GM21367 (cell line): ENCODE results near the gene ITGA3.

Source experiments
- ATAC-seq: cut with Tn5 transposase; IDR thresholded peaks from one replicate; pipeline ENCODE4 v1.9.1; 2021; ENCODE audit not compliant: unreplicated experiment

Gene ITGA3

DNA sequence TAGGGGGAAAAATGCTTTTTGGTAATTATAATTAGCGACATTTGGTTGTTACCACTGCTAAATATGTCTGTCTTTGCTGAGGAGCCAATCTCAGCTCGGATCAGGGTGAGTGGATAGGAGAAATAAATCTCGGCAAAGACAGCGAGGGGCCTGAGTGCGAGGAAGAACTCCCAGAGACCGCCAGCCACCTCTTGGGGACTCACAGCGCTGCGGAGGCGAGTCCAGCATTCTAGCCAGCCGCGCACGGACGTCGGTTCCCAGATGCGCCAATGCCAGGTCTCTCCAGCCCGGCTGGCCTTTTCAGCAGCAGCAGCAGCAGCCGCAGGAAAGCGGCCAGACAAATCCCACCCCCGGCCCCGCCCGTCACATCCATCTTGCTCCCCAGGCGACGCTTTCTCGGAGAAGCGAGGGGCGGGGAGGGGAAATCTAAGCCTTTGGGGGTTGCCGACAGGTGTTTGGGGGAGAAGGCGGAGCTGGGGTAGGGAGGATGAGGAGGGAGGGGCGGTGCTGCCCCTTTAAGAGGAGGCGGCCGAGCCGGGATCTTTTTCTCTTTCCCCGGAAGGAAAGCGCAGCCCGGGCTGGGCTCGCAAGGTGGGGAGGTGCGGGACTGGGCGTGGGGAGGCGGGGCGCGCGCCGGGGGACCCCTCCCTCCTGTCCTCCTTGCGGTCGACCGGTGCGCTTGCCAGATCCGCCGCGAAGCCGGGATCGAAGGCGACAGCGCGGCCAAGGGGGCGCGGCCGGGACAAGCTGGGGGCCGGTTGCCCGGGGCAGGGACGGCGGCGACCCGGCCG, at the start of gene ITGA3:
TSS of gene ITGA3 (plus strand) at position 685 of the 791 bp plus-strand sequence. CDS start 330 bp downstream, outside the sequence.
- ATAC-seq, result no peak

DNA sequence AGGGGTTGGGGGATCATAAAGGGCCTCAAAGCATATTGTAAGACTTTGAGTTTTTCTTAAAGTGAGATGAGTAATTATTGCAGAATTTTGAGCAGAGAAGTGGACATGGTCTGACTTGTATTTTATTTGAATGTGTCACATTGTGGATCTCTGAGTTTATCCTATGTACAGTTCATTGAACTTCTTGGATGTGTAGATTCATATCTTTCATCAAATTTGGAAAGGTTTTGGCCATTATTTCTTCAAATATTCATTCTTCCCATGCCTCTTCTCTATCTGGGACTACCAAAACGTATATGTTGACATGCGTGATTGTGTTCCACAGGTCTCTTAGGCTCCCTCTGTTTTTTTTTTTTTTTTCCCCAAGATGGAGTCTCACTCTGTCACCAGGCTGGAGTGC, 46.6 kb upstream of the ITGA3 start:
- no peak for ATAC-seq

DNA sequence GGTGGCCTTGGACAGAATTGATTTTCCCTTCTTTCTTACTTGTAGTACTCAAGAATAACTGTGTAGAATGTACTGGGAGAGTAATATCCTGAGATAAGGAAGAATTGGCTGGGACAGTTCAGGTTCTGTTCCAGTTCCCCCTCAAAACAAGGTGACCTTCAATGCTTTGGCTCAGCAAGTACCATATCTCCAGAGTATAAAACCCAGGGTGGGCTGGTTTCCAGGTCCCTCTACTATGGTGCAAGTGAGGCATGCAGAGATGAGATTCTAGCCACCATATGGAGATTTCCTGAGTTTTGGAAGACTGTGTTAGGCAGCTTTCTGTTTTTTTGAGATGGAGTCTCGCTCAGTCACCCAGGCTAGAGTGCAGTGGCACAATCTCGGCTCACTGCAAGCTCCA, 42.8 kb upstream of the ITGA3 start:
- no peak for ATAC-seq

DNA sequence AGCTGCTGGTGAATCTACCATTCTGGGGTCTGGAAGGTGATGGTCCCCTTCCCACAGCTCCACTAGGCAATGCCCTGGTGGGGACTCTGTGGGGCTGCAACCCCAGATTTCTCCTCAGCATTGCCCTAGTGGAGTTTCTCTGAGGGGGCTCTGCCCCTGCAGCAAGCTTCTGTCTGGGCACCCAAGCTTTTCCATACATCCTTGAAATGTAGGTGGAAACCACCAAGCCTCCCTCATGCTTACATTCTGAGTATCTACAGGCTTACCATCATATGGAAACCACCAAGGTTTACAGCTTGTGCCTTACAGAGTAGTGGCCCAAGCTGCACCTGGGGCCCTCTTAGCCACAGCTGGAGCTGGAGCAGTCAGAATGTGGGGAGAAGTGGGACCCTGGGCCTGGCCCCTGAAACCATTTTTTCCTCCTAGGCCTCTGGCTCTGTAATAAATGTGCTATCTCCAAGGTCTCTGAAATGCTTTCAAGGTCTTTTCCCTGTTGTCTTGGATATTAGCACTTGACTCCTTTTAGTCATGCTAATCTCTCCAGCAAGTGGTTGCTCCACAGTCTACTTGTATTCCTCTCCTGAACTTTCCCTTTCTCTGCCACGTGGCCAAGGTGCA, 41.3 kb upstream of the ITGA3 start:
- no peak for ATAC-seq

DNA sequence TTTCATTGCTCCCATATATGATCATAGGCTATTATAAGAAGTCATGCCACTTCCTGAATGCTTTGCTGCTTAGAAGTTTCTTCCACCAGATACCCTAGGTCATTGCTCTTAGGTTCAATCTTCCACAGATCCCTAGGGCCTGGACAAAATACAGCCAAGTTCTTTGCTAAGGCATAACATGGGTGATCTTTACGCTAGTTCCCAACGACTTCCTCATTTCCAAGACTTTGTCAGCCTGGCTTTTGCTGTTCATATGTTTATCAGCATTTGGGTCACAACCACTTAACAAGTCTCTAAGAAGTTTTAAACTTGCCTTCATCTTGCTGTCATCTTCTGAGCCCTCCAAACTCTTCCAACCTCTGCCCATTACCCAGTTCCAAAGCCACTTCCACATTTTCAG, 40.8 kb upstream of the ITGA3 start:
- no peak for ATAC-seq

DNA sequence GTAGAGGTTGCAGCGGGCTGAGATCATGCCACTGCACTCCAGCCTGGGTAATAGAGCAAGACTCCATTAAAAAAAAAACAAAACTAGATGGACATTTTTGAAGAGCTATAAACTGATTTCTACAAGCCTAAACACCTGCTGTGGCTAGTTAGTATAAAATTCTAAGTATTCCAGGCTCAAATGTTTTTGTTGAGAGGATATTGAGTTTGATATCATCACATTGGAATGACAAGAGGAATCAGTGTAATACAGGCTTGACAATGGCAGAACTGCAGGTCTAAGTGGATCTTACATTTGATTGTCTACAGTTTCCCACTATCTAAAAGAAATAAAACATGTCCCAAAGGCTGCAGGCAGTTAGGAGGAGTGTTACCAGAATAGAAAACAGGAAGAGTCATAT, 37.0 kb upstream of the ITGA3 start:
- no peak for ATAC-seq

DNA sequence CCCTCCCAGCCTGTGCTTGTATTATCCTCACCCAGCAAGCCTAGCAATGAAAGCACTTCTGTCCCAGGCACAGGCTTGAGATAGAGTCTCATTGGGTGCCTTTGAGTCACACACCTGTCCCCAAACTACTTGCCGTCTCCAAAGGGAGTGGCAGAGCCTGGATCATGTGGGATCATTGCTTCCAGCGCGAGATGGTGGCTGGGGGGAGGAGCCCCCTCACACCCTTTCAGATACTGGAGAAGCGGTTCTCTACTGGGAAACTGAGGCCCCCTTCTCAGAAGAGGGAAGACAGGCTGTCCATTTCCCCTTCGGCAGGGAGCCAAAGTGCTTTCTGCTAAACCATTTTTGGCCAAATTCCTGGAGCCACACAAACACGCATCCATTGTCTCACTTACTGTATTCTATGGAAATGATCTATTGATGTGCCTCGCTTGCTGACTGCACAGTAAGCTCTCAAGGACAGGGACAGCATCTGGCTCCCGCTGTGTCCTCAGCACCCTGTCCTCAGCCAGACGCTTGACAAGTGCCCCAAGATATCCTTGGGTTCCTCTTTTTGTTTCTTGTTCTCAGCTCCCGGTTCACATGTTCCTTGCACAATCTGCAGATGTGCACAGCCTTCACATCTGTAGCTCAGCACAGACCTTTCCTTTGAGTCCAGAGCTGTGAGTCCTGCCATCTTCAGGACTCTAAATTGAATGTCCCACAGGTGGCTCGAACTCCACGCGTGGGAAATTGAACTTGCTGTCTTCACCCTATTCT, 34.9 kb upstream of the ITGA3 start:
- ATAC-seq, result no peak

DNA sequence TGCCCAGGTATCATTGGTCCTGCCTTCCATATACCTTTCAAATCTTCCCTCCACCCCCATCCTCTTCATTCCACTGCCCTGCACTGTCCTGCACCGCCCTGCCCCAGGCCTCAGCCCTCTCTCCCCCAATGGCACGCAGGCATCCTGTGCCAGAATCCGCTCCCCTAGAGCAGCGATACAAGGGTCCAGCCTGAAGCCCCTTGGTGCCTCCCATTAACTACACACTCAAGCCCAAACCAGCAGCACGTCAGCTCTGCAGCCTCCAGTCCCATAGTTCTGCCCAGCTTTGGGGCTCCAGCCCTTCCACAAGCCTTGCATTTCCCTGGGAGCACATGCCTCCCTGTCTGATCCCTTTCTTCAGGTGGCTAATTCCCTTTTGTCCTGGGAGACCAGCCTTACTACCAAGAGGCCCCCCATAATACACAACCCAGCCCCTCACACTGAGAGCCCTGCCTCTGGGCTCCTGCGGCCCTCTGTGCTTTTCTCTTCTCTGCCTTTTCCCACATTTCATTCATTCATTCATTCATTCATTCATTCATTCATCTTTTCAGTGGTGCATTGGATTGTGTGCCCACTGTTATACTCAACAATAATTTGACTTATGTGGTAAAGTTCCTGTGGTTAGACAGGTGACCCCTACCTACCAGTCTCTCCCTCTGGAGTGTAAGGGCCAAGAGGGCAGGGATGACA, 34.1 kb upstream of the ITGA3 start:
- no peak for ATAC-seq

DNA sequence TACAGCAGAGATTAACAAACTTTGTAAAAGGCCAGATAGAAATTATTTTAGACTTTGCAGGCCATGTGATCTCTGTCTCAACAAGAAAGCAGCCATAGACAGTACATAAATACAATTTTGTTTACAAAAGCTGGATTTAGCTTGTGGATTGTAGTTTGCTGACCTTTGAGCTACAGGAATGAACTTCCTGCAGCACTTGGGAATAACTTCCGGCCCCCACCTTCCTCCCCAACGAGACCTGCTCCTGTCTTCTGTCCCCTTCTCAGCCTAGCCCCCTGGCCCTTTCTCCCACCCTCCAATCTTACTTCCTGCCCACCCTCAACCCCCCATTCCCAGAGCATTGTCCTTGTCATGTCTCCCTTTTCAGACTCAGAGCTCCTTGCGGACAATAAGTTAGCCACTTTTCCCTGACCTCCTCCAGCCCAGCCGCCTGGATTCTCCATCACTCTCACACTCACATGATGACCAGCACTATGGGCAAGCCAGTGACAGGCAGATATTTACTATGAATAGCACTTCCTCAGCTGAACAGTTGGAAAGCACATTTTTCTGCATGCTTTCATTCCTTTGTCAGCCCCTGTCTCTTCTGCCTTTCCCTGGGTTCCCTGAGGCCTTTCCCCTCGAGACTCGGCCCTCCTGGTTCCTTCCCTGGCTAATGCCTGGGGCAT, 33.3 kb upstream of the ITGA3 start:
- no peak for ATAC-seq

DNA sequence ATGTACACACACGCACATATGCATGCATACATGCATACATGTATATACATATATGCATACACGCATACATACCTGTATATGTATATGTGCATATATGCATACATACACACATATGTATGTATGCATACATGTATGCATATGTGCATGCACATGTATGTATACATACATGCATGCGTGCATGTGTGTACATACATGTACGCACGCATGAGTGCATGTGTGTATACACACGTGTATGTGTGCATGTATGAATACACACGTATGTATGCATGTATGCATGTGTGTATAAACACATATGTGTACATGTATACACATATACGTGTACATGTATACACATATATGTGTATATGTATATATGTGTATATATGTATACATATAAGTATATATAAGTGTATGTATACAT, 32.4 kb upstream of the ITGA3 start:
- no peak for ATAC-seq

DNA sequence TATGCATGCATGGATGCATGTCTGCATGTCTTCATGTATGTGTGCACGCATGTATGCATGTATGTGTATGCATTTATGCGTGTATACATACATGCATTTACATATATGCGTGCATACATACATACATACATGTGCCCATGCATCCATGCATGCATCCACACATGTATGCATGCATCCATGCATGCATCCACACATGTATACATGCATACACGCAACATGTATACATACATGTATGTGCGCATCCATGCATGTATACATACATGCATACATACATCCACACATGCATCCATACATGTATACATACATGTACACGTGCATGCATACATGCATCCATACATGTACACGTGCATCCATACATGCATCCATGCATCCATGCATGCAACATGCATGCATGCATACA, 31.1 kb upstream of the ITGA3 start:
- no peak for ATAC-seq

DNA sequence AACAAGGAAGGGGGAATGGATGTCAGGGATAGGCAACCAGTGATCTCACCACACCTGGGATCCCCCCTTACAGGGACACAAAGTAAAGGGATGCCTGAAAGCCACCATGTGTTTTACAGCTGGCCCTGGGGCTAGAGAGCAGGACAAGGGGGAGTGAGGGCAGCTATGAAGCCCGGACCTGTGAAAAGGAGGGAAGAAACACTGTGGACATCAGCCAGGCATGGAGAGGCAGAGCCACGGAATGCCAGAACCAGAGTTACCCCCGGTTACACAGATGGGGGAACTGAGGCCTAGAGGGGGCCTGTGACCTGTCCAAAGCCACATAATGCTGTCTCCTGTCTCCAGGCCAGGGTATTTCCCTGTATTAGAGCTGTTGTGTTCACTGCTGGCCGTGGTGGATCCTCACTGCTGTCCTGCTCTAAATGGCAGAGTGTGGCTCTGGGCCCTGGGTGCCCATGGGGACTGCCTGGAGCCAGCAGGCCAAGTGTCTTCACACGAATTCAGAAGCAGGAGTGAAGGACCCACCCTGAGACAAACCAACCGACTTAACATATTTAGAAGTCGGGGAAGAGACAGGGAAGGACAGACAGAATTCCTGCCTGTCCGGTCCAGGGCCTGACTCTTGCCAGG, 29.7 kb upstream of the ITGA3 start:
- ATAC-seq, result no peak

DNA sequence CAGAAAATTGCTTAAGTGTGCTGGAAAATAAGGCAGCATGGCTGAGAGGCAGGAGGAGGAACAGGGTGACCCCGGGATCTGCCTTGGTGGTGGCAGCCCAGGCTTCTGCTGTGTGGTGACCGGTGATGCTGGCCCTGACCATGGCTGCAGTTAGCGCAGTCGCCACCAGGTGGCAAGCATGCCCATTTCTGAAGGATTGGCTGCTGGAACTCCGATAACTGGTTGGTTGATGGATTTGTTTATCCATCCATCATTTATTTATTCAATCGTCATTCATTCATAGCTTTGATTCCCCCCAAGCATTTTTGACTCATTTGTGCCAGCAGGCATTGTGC, 29.1 kb upstream of the ITGA3 start:
- no peak for ATAC-seq

DNA sequence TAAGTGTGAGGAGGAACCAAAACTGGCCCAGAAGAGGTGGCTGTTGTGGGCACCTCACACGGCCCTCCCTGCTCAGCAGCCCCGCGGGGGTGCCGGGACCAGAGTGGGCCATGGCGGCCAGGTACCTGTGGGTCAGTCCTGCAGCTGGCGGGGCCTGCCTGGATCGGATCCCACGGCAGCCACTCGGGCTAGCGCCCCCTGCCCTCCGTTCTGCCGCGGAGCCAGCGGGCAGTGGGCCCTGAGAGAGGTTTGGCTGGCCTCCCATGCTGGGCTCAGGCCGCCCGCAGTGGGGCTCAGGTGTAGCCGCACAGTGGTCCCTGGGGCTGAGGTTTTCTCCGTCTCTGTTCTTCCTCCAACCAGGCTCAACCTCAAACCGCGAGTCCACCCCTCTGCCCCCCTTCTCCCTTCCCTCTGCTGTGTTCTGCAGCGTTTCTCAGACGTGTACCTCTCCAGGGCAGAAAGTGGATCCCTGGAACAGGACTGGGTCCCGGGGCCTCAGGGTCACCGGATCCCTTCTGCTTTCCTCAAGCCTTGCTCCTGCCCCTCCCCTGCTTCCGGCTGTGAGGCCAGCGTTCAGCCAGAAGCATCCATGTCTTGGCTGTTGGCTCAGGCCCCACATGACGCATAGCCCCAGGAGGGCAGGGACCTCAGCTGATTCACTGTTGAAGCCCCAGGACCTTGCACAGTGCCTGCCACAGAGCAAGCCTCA, 28.6 kb upstream of the ITGA3 start:
- no peak for ATAC-seq

DNA sequence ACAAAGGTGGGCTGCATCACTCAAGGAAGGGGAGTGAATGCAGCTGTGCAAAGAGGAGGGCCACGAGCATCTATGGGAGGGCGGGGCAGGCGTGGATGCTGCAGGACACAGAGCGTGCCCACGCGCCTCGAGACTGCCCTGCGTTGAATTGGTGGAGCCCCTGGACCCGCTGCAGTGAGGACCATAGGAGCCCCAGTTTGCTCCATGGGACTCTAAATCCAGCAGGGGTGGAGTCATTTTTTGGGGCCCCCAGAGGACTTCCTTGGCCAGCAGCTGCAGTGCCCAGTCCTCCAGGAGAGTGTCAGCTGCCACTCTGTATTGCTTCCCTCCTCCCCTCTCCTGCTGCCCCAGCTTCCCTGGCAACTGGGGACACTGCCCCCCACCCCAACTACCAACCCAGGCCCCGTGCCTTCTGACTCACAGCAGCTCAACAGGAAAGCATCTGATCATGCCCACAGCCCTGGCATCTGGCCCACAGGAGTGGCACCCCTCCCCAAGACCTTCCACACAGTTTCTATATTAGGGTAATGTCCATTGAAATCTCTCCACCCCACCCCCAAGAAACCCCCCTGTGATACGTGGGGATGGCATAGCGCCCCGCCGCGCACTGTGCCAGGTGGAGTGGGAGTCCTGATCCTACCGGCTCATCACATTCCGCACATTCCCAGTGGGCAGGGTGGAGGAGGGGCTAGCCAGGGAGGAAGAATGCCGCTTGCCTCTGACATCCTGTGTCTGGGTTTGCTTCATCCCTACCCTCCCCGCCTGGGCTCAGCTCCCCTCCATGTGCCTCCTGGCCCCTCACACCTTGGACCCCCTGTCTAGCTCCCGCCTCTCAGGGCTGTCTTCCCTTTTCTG, 27.8 kb upstream of the ITGA3 start:
- ATAC-seq, result no peak

DNA sequence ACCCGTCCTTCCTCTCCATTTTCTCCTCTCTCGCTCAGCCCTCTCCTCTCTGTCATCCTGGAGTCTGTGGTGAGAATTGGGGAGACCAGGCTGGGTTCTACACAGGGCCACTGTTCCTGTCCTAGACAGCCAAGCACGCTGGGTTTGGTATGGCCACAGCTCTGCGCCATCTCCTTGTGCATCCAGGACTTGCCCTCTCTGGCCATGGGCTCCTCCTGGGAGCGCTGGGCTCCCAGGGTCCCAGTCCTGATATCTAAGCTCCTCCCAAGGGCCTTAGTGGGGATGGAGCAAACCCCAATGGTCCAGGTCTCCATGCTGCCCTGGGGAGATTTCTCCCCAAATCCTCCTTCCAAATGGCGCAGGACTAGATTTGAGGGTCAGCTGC, 27.2 kb upstream of the ITGA3 start:
- ATAC-seq, result no peak

DNA sequence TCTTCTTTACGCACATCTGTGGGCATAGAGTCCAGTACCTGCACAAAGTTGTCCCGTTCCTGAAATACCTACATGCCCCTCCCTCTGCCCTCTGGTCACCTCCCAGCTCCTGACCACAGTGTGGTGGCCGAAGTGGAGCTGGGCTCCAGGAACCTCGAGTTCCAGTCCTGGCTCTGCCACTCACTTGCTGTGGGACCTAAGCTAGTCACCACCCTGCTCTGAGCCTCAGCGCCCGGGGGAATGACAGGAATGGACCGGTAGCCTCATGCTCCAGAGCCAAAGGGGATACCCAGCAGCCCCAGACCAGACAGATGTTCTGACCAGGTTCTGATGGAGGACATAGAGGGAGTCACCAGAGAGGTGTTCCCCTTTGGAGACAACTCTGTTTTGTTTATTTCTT, 26.7 kb upstream of the ITGA3 start:
- ATAC-seq, result no peak

DNA sequence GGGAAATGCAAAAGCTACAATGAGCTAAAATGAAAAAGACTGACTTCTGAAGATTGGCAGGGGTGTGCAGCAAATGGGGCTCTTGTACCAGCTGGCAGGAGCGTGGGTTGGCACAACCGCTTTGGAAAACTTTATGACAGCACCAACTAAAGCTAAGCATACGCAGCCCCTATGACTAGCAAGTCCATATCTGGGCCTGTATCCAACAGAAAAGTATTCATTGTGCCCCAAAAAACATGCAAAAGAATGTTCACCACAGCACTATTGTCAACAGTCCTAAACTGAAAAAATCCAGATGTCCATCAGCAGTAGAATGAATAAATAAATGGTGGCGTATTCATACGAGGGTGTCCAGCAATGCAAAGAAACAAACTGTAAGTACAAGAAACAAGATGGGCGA, 22.6 kb upstream of the ITGA3 start:
- ATAC-seq, result no peak
